ENCODE measurements around the gene IL31RA.

Gene IL31RA

GRCh38 chr5:55880453-55880852, 29.3 kb downstream of the IL31RA start:
- Histone ChIP-seq H2AK5ac (ENCODE audit: low read depth, low read length) (no peak overlapping the region), H3K27me3 (ENCODE audit: control insufficient read depth in 3 of 3, insufficient read depth in 3 of 3, low read depth in 1 of 3, low read length in 3 of 3) (no peaks in the 10 kb centered on the region), H4K8ac (ENCODE audit: low read depth, low read length) (no peak overlapping the region), H2BK15ac (ENCODE audit: low read length) (no peak overlapping the region), H2AFZ (ENCODE audit: low read length) (no peak overlapping the region), H3K9me3 (replicated peaks in 1 of 2; ENCODE audit: control insufficient read depth in 2 of 2, insufficient read depth in 1 of 2, low read depth in 1 of 2, low read length in 2 of 2) (no peaks in the 10 kb centered on the region), H3K4me1 (ENCODE audit: control insufficient read depth in 2 of 2, insufficient read depth in 1 of 2, low read depth in 1 of 2, low read length in 2 of 2) (no peaks in the 10 kb centered on the region), H3K9ac (ENCODE audit: low read depth, low read length, poor library complexity) (no peak overlapping the region), H2BK120ac (ENCODE audit: low read depth, low read length) (no peak overlapping the region), H3K18ac (ENCODE audit: low read length) (no peak overlapping the region), H3K4ac (ENCODE audit: low read length) (no peak overlapping the region), H3K36me3 (replicated peaks in 1 of 2; ENCODE audit: control insufficient read depth in 2 of 2, insufficient read depth in 2 of 2, low read length in 2 of 2) (no peaks in the 10 kb centered on the region), H3K27ac (replicated peaks; ENCODE audit: low read length) (no peak overlapping the region), H2BK5ac (ENCODE audit: low read length) (no peak overlapping the region), H3K79me1 (ENCODE audit: low read depth, low read length) (no peaks in the 10 kb centered on the region), H3K14ac (ENCODE audit: low read length) (no peak overlapping the region), H3K4me3 (ENCODE audit: low read length in 2 of 2) (no peak overlapping the region), H4K91ac (ENCODE audit: low read depth, low read length, poor library complexity) (no peak overlapping the region), H3K4me2 (ENCODE audit: insufficient read depth, low read length, poor library complexity, severe bottlenecking) (no peak overlapping the region), H2BK12ac (ENCODE audit: low read length) (no peak overlapping the region), H3K23ac (ENCODE audit: low read depth, low read length, poor library complexity) (no peak overlapping the region)
- no peak for DNase-seq (ENCODE audit: low spot score)

GRCh38 chr5:55885359-55885758, 34.2 kb downstream of the IL31RA start:
- peak overlapping the region; percentile 35 for H2AFZ ChIP-seq (ENCODE audit: low read length)
- H4K8ac ChIP-seq (ENCODE audit: low read depth, low read length) = no peak overlapping the region
- no peak for DNase-seq (ENCODE audit: low spot score)
- no peak overlapping the region for H2AK5ac ChIP-seq (ENCODE audit: low read depth, low read length)
- H3K4ac ChIP-seq (ENCODE audit: low read length) = no peak overlapping the region
- H2BK5ac ChIP-seq (ENCODE audit: low read length) = no peak overlapping the region
- H3K36me3 ChIP-seq (replicated peaks in 1 of 2; ENCODE audit: control insufficient read depth in 2 of 2, insufficient read depth in 2 of 2, low read length in 2 of 2) = no peaks in the 10 kb centered on the region
- no peak overlapping the region for H2BK120ac ChIP-seq (ENCODE audit: low read depth, low read length)
- no peak overlapping the region for H2BK12ac ChIP-seq (ENCODE audit: low read length)
- H3K27me3 ChIP-seq (ENCODE audit: control insufficient read depth in 3 of 3, insufficient read depth in 3 of 3, low read depth in 1 of 3, low read length in 3 of 3) = no peaks in the 10 kb centered on the region
- H3K9me3 ChIP-seq (replicated peaks in 1 of 2; ENCODE audit: control insufficient read depth in 2 of 2, insufficient read depth in 1 of 2, low read depth in 1 of 2, low read length in 2 of 2) = no peaks in the 10 kb centered on the region
- no peak overlapping the region for H3K23ac ChIP-seq (ENCODE audit: low read depth, low read length, poor library complexity)
- no peak overlapping the region for H3K9ac ChIP-seq (ENCODE audit: low read depth, low read length, poor library complexity)
- H3K18ac ChIP-seq (ENCODE audit: low read length) = no peak overlapping the region
- no peak overlapping the region for H4K91ac ChIP-seq (ENCODE audit: low read depth, low read length, poor library complexity)
- H2BK15ac ChIP-seq (ENCODE audit: low read length) = no peak overlapping the region
- H3K4me2 ChIP-seq (ENCODE audit: insufficient read depth, low read length, poor library complexity, severe bottlenecking) = no peak overlapping the region
- no peak overlapping the region for H3K4me3 ChIP-seq (ENCODE audit: low read length in 2 of 2)
- no peaks in the 10 kb centered on the region for H3K4me1 ChIP-seq (ENCODE audit: control insufficient read depth in 2 of 2, insufficient read depth in 1 of 2, low read depth in 1 of 2, low read length in 2 of 2)
- no peaks in the 10 kb centered on the region for H3K79me1 ChIP-seq (ENCODE audit: low read depth, low read length)
- H3K14ac ChIP-seq (ENCODE audit: low read length) = no peak overlapping the region
- no peak overlapping the region for H3K27ac ChIP-seq (replicated peaks; ENCODE audit: low read length)
- no CpG with 5 or more reads among the region's 9 CpGs for WGBS, 2 donors (ENCODE audit: extremely low coverage in 2 of 2, insufficient read length in 2 of 2, insufficient replicate concordance in 1 of 2)

GRCh38 chr5:55888205-55888604, 37.0 kb downstream of the IL31RA start:
- H4K91ac ChIP-seq (ENCODE audit: low read depth, low read length, poor library complexity) = no peak overlapping the region
- H2BK120ac ChIP-seq (ENCODE audit: low read depth, low read length) = no peak overlapping the region
- H3K18ac ChIP-seq (ENCODE audit: low read length) = no peak overlapping the region
- no peak overlapping the region for H3K23ac ChIP-seq (ENCODE audit: low read depth, low read length, poor library complexity)
- no peak overlapping the region for H2BK12ac ChIP-seq (ENCODE audit: low read length)
- WGBS, 2 donors (ENCODE audit: extremely low coverage in 2 of 2, insufficient read length in 2 of 2, insufficient replicate concordance in 1 of 2) = no CpG with 5 or more reads among the region's 5 CpGs
- H2AFZ ChIP-seq (ENCODE audit: low read length) = no peak overlapping the region
- no peaks in the 10 kb centered on the region for H3K79me1 ChIP-seq (ENCODE audit: low read depth, low read length)
- no peak overlapping the region for H3K4ac ChIP-seq (ENCODE audit: low read length)
- no peaks in the 10 kb centered on the region for H3K36me3 ChIP-seq (replicated peaks in 1 of 2; ENCODE audit: control insufficient read depth in 2 of 2, insufficient read depth in 2 of 2, low read length in 2 of 2)
- no peak overlapping the region for H2BK5ac ChIP-seq (ENCODE audit: low read length)
- H2BK15ac ChIP-seq (ENCODE audit: low read length) = no peak overlapping the region
- no peak overlapping the region for H4K8ac ChIP-seq (ENCODE audit: low read depth, low read length)
- no peaks in the 10 kb centered on the region for H3K9me3 ChIP-seq (replicated peaks in 1 of 2; ENCODE audit: control insufficient read depth in 2 of 2, insufficient read depth in 1 of 2, low read depth in 1 of 2, low read length in 2 of 2)
- no peak overlapping the region for H3K4me3 ChIP-seq (ENCODE audit: low read length in 2 of 2)
- H3K9ac ChIP-seq (ENCODE audit: low read depth, low read length, poor library complexity) = no peak overlapping the region
- H3K4me2 ChIP-seq (ENCODE audit: insufficient read depth, low read length, poor library complexity, severe bottlenecking) = no peak overlapping the region
- H2AK5ac ChIP-seq (ENCODE audit: low read depth, low read length) = no peak overlapping the region
- no peak for DNase-seq (ENCODE audit: low spot score)
- H3K27me3 ChIP-seq (ENCODE audit: control insufficient read depth in 3 of 3, insufficient read depth in 3 of 3, low read depth in 1 of 3, low read length in 3 of 3) = no peaks in the 10 kb centered on the region
- H3K4me1 ChIP-seq (ENCODE audit: control insufficient read depth in 2 of 2, insufficient read depth in 1 of 2, low read depth in 1 of 2, low read length in 2 of 2) = no peaks in the 10 kb centered on the region
- H3K27ac ChIP-seq (replicated peaks; ENCODE audit: low read length) = no peak overlapping the region
- H3K14ac ChIP-seq (ENCODE audit: low read length) = no peak overlapping the region

DNA sequence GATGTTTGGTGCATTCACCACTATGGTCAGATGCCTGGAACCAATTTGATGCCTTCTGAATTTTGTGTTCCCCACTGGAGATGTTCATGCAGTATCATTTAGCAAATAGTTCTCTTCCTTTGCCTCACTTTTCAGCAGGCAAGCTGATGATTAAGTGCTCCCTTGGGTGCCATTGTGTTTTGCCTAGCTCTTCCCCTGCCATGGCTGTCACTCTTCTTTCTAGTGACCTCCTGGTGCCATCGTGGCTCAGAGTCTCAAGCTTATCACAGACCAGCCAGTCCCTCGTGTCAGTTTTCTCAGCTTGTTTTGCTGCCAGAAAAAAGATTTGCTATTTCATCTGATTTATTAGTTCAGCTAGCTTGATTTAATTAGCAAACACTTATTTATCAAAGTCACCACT, 41.3 kb downstream of the IL31RA start:
- H3K4me3 ChIP-seq (ENCODE audit: low read length in 2 of 2) = no peak overlapping the region
- no peak overlapping the region for H4K8ac ChIP-seq (ENCODE audit: low read depth, low read length)
- no peak overlapping the region for H3K9ac ChIP-seq (ENCODE audit: low read depth, low read length, poor library complexity)
- H2BK5ac ChIP-seq (ENCODE audit: low read length) = no peak overlapping the region
- no peaks in the 10 kb centered on the region for H3K79me1 ChIP-seq (ENCODE audit: low read depth, low read length)
- no peaks in the 10 kb centered on the region for H3K36me3 ChIP-seq (replicated peaks in 1 of 2; ENCODE audit: control insufficient read depth in 2 of 2, insufficient read depth in 2 of 2, low read length in 2 of 2)
- H3K4ac ChIP-seq (ENCODE audit: low read length) = no peak overlapping the region
- H2BK120ac ChIP-seq (ENCODE audit: low read depth, low read length) = no peak overlapping the region
- no peaks in the 10 kb centered on the region for H3K4me1 ChIP-seq (ENCODE audit: control insufficient read depth in 2 of 2, insufficient read depth in 1 of 2, low read depth in 1 of 2, low read length in 2 of 2)
- no CpG with 5 or more reads among the region's 2 CpGs for WGBS, 2 donors (ENCODE audit: extremely low coverage in 2 of 2, insufficient read length in 2 of 2, insufficient replicate concordance in 1 of 2)
- H2BK15ac ChIP-seq (ENCODE audit: low read length) = no peak overlapping the region
- no peak for DNase-seq (ENCODE audit: low spot score)
- H3K27me3 ChIP-seq (ENCODE audit: control insufficient read depth in 3 of 3, insufficient read depth in 3 of 3, low read depth in 1 of 3, low read length in 3 of 3) = no peaks in the 10 kb centered on the region
- H2AFZ ChIP-seq (ENCODE audit: low read length) = no peak overlapping the region
- H3K18ac ChIP-seq (ENCODE audit: low read length) = no peak overlapping the region
- H3K14ac ChIP-seq (ENCODE audit: low read length) = no peak overlapping the region
- H3K27ac ChIP-seq (replicated peaks; ENCODE audit: low read length) = no peak overlapping the region
- H3K4me2 ChIP-seq (ENCODE audit: insufficient read depth, low read length, poor library complexity, severe bottlenecking) = no peak overlapping the region
- no peak overlapping the region for H3K23ac ChIP-seq (ENCODE audit: low read depth, low read length, poor library complexity)
- H4K91ac ChIP-seq (ENCODE audit: low read depth, low read length, poor library complexity) = no peak overlapping the region
- H3K9me3 ChIP-seq (replicated peaks in 1 of 2; ENCODE audit: control insufficient read depth in 2 of 2, insufficient read depth in 1 of 2, low read depth in 1 of 2, low read length in 2 of 2) = no peaks in the 10 kb centered on the region
- no peak overlapping the region for H2AK5ac ChIP-seq (ENCODE audit: low read depth, low read length)
- H2BK12ac ChIP-seq (ENCODE audit: low read length) = no peak overlapping the region

Data from neuronal stem cell (in vitro differentiated cells).